PC-3 (cell line): ENCODE results near the gene CDC42EP5. TPM values are rescaled to one million over a fixed set of nuclear protein-coding genes. Genes with fewer than 3 reads are reported as not detected.

Experiments used
- ATAC-seq: fragments of 200-7000 bp; cut with Tn5 transposase; 2 replicates; pipeline ENCODE4 v1.9.1; 2020; ENCODE audit warnings: mild to moderate bottlenecking, moderate library complexity
- BruUV-seq: library from RNA; stranded (reverse); fragments of 400-500 nt; replicated peaks from 2 replicates; lab custom pipeline; 2021; lab: Mats Ljungman, UMichigan
- CTCF ChIA-PET: fragments of 300-600 bp; sonication (Branson Sonifier 250); formaldehyde crosslinking; loops from one replicate; lab custom pipeline; 2022; ENCODE audit warnings: antibody characterized with exemption; lab: Charles Lee
- POLR2A ChIA-PET: fragments of 300-600 bp; sonication (Branson Sonifier 250); formaldehyde crosslinking; loops from one replicate; lab custom pipeline; 2022; ENCODE audit warnings: antibody characterized with exemption; ENCODE audit not compliant: unreplicated experiment; lab: Charles Lee
- DNase-seq: peaks from one replicate; pipeline ENCODE4 v3.0.0-alpha.2; 2015
- H2AFZ ChIP-seq: fragments of 300-600 bp; sonication (generic); 2 replicates; pipeline ENCODE4 v1.6.0; 2016; ENCODE audit warnings: antibody characterized with exemption, low read length
- H3F3A ChIP-seq: fragments of 300-600 bp; sonication (generic); one replicate; pipeline ENCODE4 v1.6.0; 2017; ENCODE audit warnings: antibody characterized with exemption, low read length, control low read depth, mild to moderate bottlenecking; ENCODE audit not compliant: unreplicated experiment
- H3K27ac ChIP-seq: fragments of 300-600 bp; sonication (generic); 2 replicates; pipeline ENCODE4 v1.5.1; 2016; ENCODE audit warnings: mild to moderate bottlenecking, low read length
- H3K27me3 ChIP-seq: fragments of 300-600 bp; sonication (generic); 2 replicates; pipeline ENCODE4 v1.6.1; 2016; ENCODE audit warnings: low read length, mixed read lengths
- H3K36me3 ChIP-seq: fragments of 300-600 bp; sonication (generic); 2 replicates; pipeline ENCODE4 v1.6.1; 2016; ENCODE audit warnings: low read depth, mixed run types, low read length, mixed read lengths
- H3K4me1 ChIP-seq: fragments of 300-600 bp; sonication (generic); 2 replicates; pipeline ENCODE4 v1.5.1; 2016; ENCODE audit warnings: low read length; ENCODE audit not compliant: insufficient read depth
- H3K4me2 ChIP-seq: fragments of 300-600 bp; sonication (generic); 2 replicates; pipeline ENCODE4 v1.6.0; 2016; ENCODE audit warnings: low read length
- H3K4me3 ChIP-seq: fragments of 300-600 bp; sonication (generic); 2 replicates; pipeline ENCODE4 v1.5.1; 2016; ENCODE audit warnings: mild to moderate bottlenecking, low read length, mixed read lengths
- H3K79me2 ChIP-seq: fragments of 300-600 bp; sonication (generic); 2 replicates; pipeline ENCODE4 v1.6.1; 2017; ENCODE audit warnings: low read length, mixed read lengths
- H3K9ac ChIP-seq: fragments of 300-600 bp; sonication (generic); 2 replicates; pipeline ENCODE4 v1.6.0; 2016; ENCODE audit warnings: mild to moderate bottlenecking, low read length
- H3K9me2 ChIP-seq: fragments of 300-600 bp; sonication (generic); replicated peaks from 2 replicates; pipeline ENCODE4 v1.6.1; 2016; ENCODE audit warnings: mixed run types, low read length, mixed read lengths
- H3K9me3 ChIP-seq: fragments of 300-600 bp; sonication (generic); 2 replicates; pipeline ENCODE4 v1.6.1; 2016; ENCODE audit warnings: low read length, mixed read lengths
- H4K20me1 ChIP-seq: fragments of 300-600 bp; sonication (generic); 2 replicates; pipeline ENCODE4 v1.6.1; 2016; ENCODE audit warnings: low read length, mixed read lengths
- EZH2 ChIP-seq: fragments of 300-600 bp; sonication (generic); IDR thresholded peaks from one replicate; pipeline ENCODE4 v1.6.1; 2017; ENCODE audit warnings: antibody characterized with exemption, mild to moderate bottlenecking, low read length; ENCODE audit not compliant: unreplicated experiment
- EZH2phosphoT487 ChIP-seq: fragments of 300-600 bp; sonication (generic); IDR thresholded peaks from 2 replicates; pipeline ENCODE4 v1.6.1; 2018; ENCODE audit warnings: mild to moderate bottlenecking, antibody characterized with exemption, low read length, borderline replicate concordance
- intact Hi-C: fragments of 100-400 bp; cut with micrococcal nuclease; formaldehyde crosslinking; loops from 2 replicates; pipeline ENCODE4 v1.9.0; 2023
- total RNA-seq: library from RNA; depleted of rRNA; stranded (reverse); fragments of >200 nt; gene quantifications from 2 replicates; pipeline ENCODE4 v1.2.3, GENCODE V29; 2014
- TF ChIP-seq, protein P1 (sequence below): fragments of 300-600 bp; sonication (generic); conservative IDR thresholded peaks from 2 replicates; pipeline ENCODE4 v1.5.1; 2017; ENCODE audit warnings: antibody characterized with exemption, low read depth, mild to moderate bottlenecking, low read length

CDC42EP5 gene
- total RNA-seq, 1 experiment from 2014 or later = 0.73 TPM

DNA sequence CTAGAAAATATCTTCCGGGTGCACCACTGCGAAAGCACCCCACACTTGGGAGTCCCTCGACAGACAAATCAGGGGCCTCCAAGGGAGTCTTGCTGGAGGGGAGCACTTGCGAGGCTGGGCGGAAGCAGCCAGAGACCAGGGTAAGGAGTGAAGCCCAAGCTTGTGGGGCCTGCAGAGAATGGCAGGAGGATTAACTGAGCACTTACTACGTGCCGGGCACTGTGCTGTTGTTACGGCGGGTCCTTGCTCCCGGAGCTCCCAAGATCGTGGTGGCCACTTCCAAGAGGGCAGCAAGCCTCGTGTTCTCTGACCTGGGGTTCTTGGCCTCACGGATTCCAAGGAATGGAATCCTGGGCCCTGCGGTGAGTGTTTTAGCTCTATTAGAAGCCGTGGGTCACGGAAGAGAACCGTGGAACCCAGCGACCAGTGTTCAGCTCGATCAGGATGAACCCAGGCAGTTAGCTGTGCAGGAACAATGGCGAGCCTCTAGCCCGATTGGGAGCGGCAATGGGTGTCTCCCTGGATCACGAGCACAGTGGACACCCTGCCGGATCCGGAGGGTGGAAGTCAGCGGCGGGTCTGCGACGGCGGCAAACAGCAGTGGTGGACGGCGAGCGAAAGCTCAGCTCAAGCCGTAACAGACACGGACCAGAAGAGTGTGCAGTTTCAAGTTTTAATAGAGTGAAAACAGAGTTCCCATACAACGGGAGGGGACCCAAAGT is 48.3 kb downstream of the CDC42EP5 start:
- CTCF ChIA-PET = interaction anchor here (1.0 kb wide), 1 partner anchor 15 kb away, joined by 3 read pairs; no protein-coding TSS in a partner anchor

GRCh38 chr19:54424201-54424600 is 48.9 kb downstream of the CDC42EP5 start:
- Histone ChIP-seq H3F3A (no peaks in the 10 kb centered on the region), H2AFZ (no peak overlapping the region), H3K9me3 (no peaks in the 10 kb centered on the region), H3K27ac (no peak overlapping the region), H3K36me3 (no peaks in the 10 kb centered on the region), H3K9ac (no peak overlapping the region), H3K4me2 (no peak overlapping the region), H3K79me2 (no peaks in the 10 kb centered on the region), H3K9me2 (no peaks in the 10 kb centered on the region), H3K27me3 (peaks cover 6% of the 10 kb centered on the region; the same call in 1 of the 2 replicates), H3K4me3 (no peak overlapping the region), H3K4me1 (peaks cover 9% of the 10 kb centered on the region), H4K20me1 (no peaks in the 10 kb centered on the region)
- no peak for DNase-seq
- TF ChIP-seq, protein P1, sequence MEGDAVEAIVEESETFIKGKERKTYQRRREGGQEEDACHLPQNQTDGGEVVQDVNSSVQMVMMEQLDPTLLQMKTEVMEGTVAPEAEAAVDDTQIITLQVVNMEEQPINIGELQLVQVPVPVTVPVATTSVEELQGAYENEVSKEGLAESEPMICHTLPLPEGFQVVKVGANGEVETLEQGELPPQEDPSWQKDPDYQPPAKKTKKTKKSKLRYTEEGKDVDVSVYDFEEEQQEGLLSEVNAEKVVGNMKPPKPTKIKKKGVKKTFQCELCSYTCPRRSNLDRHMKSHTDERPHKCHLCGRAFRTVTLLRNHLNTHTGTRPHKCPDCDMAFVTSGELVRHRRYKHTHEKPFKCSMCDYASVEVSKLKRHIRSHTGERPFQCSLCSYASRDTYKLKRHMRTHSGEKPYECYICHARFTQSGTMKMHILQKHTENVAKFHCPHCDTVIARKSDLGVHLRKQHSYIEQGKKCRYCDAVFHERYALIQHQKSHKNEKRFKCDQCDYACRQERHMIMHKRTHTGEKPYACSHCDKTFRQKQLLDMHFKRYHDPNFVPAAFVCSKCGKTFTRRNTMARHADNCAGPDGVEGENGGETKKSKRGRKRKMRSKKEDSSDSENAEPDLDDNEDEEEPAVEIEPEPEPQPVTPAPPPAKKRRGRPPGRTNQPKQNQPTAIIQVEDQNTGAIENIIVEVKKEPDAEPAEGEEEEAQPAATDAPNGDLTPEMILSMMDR = no peak
- TF ChIP-seq EZH2 = no peak
- no peak for TF ChIP-seq EZH2phosphoT487
- CTCF ChIA-PET = no interaction called here
- intact Hi-C loops = no loop called here
- BruUV-seq = no TSS peak
- ATAC-seq = no peak
- POLR2A ChIA-PET = no interaction called here

More for the DNA sequence above, 48.3 kb downstream of the CDC42EP5 start:
- H3K9ac ChIP-seq = no peak overlapping the region
- no TSS peak for BruUV-seq
- ATAC-seq = no peak
- intact Hi-C loops = no loop called here
- no peak overlapping the region for H3K4me2 ChIP-seq
- no peaks in the 10 kb centered on the region for H4K20me1 ChIP-seq
- H3K27ac ChIP-seq = no peak overlapping the region
- POLR2A ChIA-PET = no interaction called here
- H3F3A ChIP-seq = no peaks in the 10 kb centered on the region
- no peaks in the 10 kb centered on the region for H3K9me3 ChIP-seq
- no peak for DNase-seq
- H3K9me2 ChIP-seq = no peaks in the 10 kb centered on the region
- no peaks in the 10 kb centered on the region for H3K36me3 ChIP-seq
- H3K27me3 ChIP-seq = peaks cover 6% of the 10 kb centered on the region; the same call in 1 of the 2 replicates
- no peak overlapping the region for H2AFZ ChIP-seq
- H3K79me2 ChIP-seq = no peaks in the 10 kb centered on the region
- no peak overlapping the region for H3K4me3 ChIP-seq
- peaks cover 9% of the 10 kb centered on the region for H3K4me1 ChIP-seq
- TF ChIP-seq, protein P1 = no peak
- no peak for TF ChIP-seq EZH2phosphoT487
- TF ChIP-seq EZH2 = no peak

GRCh38 chr19:54422136-54422535 is 51.0 kb downstream of the CDC42EP5 start:
- peaks cover 9% of the 10 kb centered on the region for H3K4me1 ChIP-seq
- peaks cover 6% of the 10 kb centered on the region; the same call in 1 of the 2 replicates for H3K27me3 ChIP-seq
- intact Hi-C loops = no loop called here
- CTCF ChIA-PET = no interaction called here
- H3K9me3 ChIP-seq = no peaks in the 10 kb centered on the region
- DNase-seq = no peak
- POLR2A ChIA-PET = no interaction called here
- H3K9ac ChIP-seq = no peak overlapping the region
- no peaks in the 10 kb centered on the region for H3K79me2 ChIP-seq
- H3K4me3 ChIP-seq = no peak overlapping the region
- BruUV-seq = no TSS peak
- H3K9me2 ChIP-seq = no peaks in the 10 kb centered on the region
- no peak overlapping the region for H3K4me2 ChIP-seq
- no peaks in the 10 kb centered on the region for H3F3A ChIP-seq
- H3K27ac ChIP-seq = no peak overlapping the region
- ATAC-seq = no peak
- no peaks in the 10 kb centered on the region for H3K36me3 ChIP-seq
- TF ChIP-seq EZH2 (no peak), EZH2phosphoT487 (no peak)
- TF ChIP-seq, protein P1 = no peak
- no peak overlapping the region for H2AFZ ChIP-seq
- H4K20me1 ChIP-seq = no peaks in the 10 kb centered on the region
